ENCODE measurements around the gene GNMT. TPM values are rescaled to one million over a fixed set of nuclear protein-coding genes. Genes with fewer than 3 reads are reported as not detected.

GNMT gene
- total and polyA plus RNA-seq, 8 donors: 0.79 to 2.3 (median 0.96) TPM

DNA sequence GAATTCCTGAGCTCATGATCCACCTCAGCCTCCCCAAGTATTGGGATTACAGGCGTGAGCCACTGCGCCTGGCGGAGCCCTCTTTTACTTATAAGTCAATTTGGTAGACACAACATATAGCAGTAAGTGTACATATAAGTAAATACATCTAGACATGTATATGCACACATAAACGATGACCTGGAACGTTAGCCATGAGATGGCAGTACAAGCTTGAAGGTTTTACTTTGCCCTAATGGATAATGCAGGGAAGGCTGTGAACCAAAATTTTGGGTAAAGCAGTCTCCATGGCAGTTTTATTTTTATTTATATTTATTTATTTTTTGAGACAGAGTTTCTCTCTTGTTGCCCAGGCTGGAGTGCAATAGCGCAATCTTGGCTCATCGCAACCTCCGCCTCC is 2.4 kb upstream of the GNMT start:
- peaks cover 0 to 16% of the 10 kb centered on the region in 2 donors for H3K27me3 ChIP-seq
- no peak overlapping the region for H3K27ac ChIP-seq
- H3K36me3 ChIP-seq: peaks cover 0 to 11% of the 10 kb centered on the region in 2 donors
- no peak overlapping the region for H3K4me3 ChIP-seq
- DNase-seq (no peak), ATAC-seq (no peak)
- TF ChIP-seq, protein P1, sequence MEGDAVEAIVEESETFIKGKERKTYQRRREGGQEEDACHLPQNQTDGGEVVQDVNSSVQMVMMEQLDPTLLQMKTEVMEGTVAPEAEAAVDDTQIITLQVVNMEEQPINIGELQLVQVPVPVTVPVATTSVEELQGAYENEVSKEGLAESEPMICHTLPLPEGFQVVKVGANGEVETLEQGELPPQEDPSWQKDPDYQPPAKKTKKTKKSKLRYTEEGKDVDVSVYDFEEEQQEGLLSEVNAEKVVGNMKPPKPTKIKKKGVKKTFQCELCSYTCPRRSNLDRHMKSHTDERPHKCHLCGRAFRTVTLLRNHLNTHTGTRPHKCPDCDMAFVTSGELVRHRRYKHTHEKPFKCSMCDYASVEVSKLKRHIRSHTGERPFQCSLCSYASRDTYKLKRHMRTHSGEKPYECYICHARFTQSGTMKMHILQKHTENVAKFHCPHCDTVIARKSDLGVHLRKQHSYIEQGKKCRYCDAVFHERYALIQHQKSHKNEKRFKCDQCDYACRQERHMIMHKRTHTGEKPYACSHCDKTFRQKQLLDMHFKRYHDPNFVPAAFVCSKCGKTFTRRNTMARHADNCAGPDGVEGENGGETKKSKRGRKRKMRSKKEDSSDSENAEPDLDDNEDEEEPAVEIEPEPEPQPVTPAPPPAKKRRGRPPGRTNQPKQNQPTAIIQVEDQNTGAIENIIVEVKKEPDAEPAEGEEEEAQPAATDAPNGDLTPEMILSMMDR (IDR thresholded peaks at IDR 0.05): no peak
- intact Hi-C loops (cut with DNase I): no loop called here
- H3K9me3 ChIP-seq: no peaks in the 10 kb centered on the region
- peaks cover 12 to 20% of the 10 kb centered on the region in 2 donors for H3K4me1 ChIP-seq

DNA sequence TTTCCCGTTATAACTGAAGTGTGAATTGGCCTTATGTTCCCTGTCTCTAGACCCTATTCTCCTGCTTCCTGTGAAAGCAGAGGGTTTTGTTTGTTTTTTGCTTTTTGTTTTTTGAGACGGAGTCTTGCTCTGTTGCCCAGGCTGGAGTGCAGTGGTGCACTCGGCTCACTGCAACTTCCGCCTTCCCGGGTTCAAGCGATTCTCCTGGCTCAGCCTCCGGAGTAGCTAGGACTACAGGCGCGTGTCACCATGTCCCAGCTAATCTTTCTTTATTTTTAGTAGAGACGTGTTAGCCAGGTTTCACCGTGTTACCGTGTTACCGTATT is 674 bp upstream of the GNMT start:
- intact Hi-C loops (cut with DNase I): no loop called here
- Histone ChIP-seq H3K27ac (no peak overlapping the region), H3K9me3 (no peaks in the 10 kb centered on the region), H3K4me3 (peak overlapping the region; percentile 29 to 33), H3K36me3 (peaks cover 0 to 27% of the 10 kb centered on the region in 2 donors), H3K4me1 (peaks cover 12 to 20% of the 10 kb centered on the region in 2 donors), H3K27me3 (peaks cover 0 to 16% of the 10 kb centered on the region in 2 donors)
- DNase-seq (peak in 1 of 4 donors; percentile 43), ATAC-seq (no peak)
- TF ChIP-seq, protein P1 (IDR thresholded peaks at IDR 0.05): no peak

GRCh38 chr6:42961020-42961470 is 491 bp downstream of the GNMT start:
- H3K9me3 ChIP-seq: no peaks in the 10 kb centered on the region
- ATAC-seq (peak; percentile 8), DNase-seq (no peak)
- intact Hi-C loops (cut with DNase I): no loop called here
- TF ChIP-seq, protein P1 (IDR thresholded peaks at IDR 0.05): no peak
- H3K4me1 ChIP-seq: peaks cover 12 to 20% of the 10 kb centered on the region in 2 donors
- peaks cover 0 to 16% of the 10 kb centered on the region in 2 donors for H3K27me3 ChIP-seq
- H3K27ac ChIP-seq: no peak overlapping the region
- peak overlapping the region; percentile 29 to 33 for H3K4me3 ChIP-seq
- H3K36me3 ChIP-seq: peaks cover 0 to 39% of the 10 kb centered on the region in 2 donors

DNA sequence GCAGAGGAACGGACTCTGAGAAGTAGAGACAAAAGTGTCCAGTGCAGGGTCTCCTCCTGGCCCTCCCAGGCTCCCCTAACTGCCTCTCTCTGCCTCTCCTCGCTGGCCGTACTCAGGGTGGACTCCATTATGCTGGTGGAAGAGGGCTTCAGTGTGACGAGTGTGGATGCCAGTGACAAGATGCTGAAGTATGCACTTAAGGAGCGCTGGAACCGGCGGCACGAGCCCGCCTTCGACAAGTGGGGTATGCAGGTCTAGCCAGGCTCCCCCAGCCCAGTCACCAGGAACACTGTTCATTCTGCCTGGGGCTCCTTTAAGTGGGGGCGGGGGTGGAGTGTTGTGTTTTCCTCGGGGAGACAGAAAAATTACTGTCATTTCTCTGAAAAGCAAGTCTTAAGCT is 1.5 kb downstream of the GNMT start:
- DNase-seq (no peak), ATAC-seq (no peak)
- Histone ChIP-seq H3K27ac (no peak overlapping the region), H3K36me3 (peaks cover 0 to 48% of the 10 kb centered on the region in 2 donors), H3K9me3 (no peaks in the 10 kb centered on the region), H3K27me3 (peaks cover 0 to 16% of the 10 kb centered on the region in 2 donors), H3K4me1 (peaks cover 12 to 20% of the 10 kb centered on the region in 2 donors), H3K4me3 (no peak overlapping the region)
- TF ChIP-seq, protein P1 (IDR thresholded peaks at IDR 0.05): no peak
- intact Hi-C loops (cut with DNase I): no loop called here

- Histone ChIP-seq H3K36me3 (peaks cover 0 to 54% of the 10 kb centered on the region in 2 donors), H3K27ac (no peak overlapping the region), H3K9me3 (no peaks in the 10 kb centered on the region), H3K4me1 (peaks cover 12 to 20% of the 10 kb centered on the region in 2 donors), H3K27me3 (peaks cover 0 to 16% of the 10 kb centered on the region in 2 donors), H3K4me3 (no peak overlapping the region)
- DNase-seq (no peak), ATAC-seq (no peak)
- intact Hi-C loops (cut with DNase I): no loop called here
- TF ChIP-seq, protein P1 (IDR thresholded peaks at IDR 0.05): no peak
Measured at GRCh38 chr6:42962502-42963178, 2.1 kb downstream of the GNMT start.
